Testis (tissue), 2 donors: ENCODE results near the gene CCDC57.

Experiments used
- CTCF ChIP-seq, 3 experiments: fragments of 450-650 bp in 2 of 3; fragments of 200-600 bp in 1 of 3; sonication (generic) in 1 of 3; IDR thresholded peaks; one replicate each; pipeline ENCODE4 v1.5.1; 2016 to 2019; ENCODE audit warnings: antibody characterized with exemption in 3 of 3, mild to moderate bottlenecking in 2 of 3, moderate library complexity in 1 of 3
- POLR2A ChIP-seq: fragments of 450-650 bp; IDR thresholded peaks from one replicate; pipeline ENCODE4 v1.6.1; 2017; ENCODE audit warnings: antibody characterized with exemption, mild to moderate bottlenecking, moderate library complexity

GRCh38 chr17:82179946-82180475 is 32.6 kb downstream of the CCDC57 start:
- TF ChIP-seq CTCF (IDR thresholded peaks at IDR 0.05) (no peak), POLR2A (no peak)
